Measurements from ENCODE around the gene TPPP3.

TPPP3 gene

GRCh38 chr16:67406111-67406971, 13.0 kb upstream of the TPPP3 start:
- TF ChIP-seq CREB1 (IDR thresholded peaks at IDR 0.05; ENCODE audit: low read depth) (no peak), TAF1 (IDR thresholded peaks at IDR 0.05; ENCODE audit: low read depth) (no peak), EGR1 (IDR thresholded peaks at IDR 0.05) (no peak)

- TF ChIP-seq TAF1 (IDR thresholded peaks at IDR 0.05; ENCODE audit: low read depth) (no peak), MAX (IDR thresholded peaks at IDR 0.05) (no peak), CREB1 (IDR thresholded peaks at IDR 0.05; ENCODE audit: low read depth) (no peak), NFIC (IDR thresholded peaks at IDR 0.05) (no peak), EGR1 (IDR thresholded peaks at IDR 0.05) (no peak)
Observed at GRCh38 chr16:67405336-67405735, 12.0 kb upstream of the TPPP3 start.

- peak; percentile 90 for TF ChIP-seq TEAD4 (IDR thresholded peaks at IDR 0.05)
- no peak for TF ChIP-seq FOXM1 (IDR thresholded peaks at IDR 0.05; ENCODE audit: borderline replicate concordance, low read depth)
- TF ChIP-seq NFIC (IDR thresholded peaks at IDR 0.05) = peak; percentile 58; the same call in 1 of the 2 replicates
- TF ChIP-seq USF1 (IDR thresholded peaks at IDR 0.05) = peak; percentile 69
- peak; percentile 84 for TF ChIP-seq MAX (IDR thresholded peaks at IDR 0.05)
- peak; percentile 87 for TF ChIP-seq TCF12 (IDR thresholded peaks at IDR 0.05; ENCODE audit: low read depth)
- peak; percentile 65 for TF ChIP-seq CREB1 (IDR thresholded peaks at IDR 0.05; ENCODE audit: low read depth)
- TF ChIP-seq EP300 (IDR thresholded peaks at IDR 0.05; ENCODE audit: borderline replicate concordance) = peak; percentile 73; the same call in 1 of the 2 replicates
- no peak for TF ChIP-seq EGR1 (IDR thresholded peaks at IDR 0.05)
- peak; percentile 22; the same call in 1 of the 2 replicates for TF ChIP-seq YY1 (IDR thresholded peaks at IDR 0.05; ENCODE audit: low read depth)
Observed at GRCh38 chr16:67404740-67405226, 11.5 kb upstream of the TPPP3 start.

- TF ChIP-seq MAX (IDR thresholded peaks at IDR 0.05) (peak; percentile 35; the same call in 1 of the 2 replicates), REST (IDR thresholded peaks at IDR 0.05; ENCODE audit: low read depth) (no peak)
Observed at GRCh38 chr16:67403976-67404555, 10.8 kb upstream of the TPPP3 start.

- no peak for TF ChIP-seq USF1 (IDR thresholded peaks at IDR 0.05)
- TF ChIP-seq REST (IDR thresholded peaks at IDR 0.05; ENCODE audit: low read depth) = no peak
- no peak for TF ChIP-seq EP300 (IDR thresholded peaks at IDR 0.05; ENCODE audit: borderline replicate concordance)
- no peak for TF ChIP-seq TAF1 (IDR thresholded peaks at IDR 0.05; ENCODE audit: low read depth)
Observed at GRCh38 chr16:67400901-67401300, 7.6 kb upstream of the TPPP3 start.

GRCh38 chr16:67399749-67400704, 6.7 kb upstream of the TPPP3 start:
- TF ChIP-seq CEBPB (IDR thresholded peaks at IDR 0.05) (no peak), TAF1 (IDR thresholded peaks at IDR 0.05; ENCODE audit: low read depth) (no peak), TCF12 (IDR thresholded peaks at IDR 0.05; ENCODE audit: low read depth) (no peak), TEAD4 (IDR thresholded peaks at IDR 0.05) (no peak), YY1 (IDR thresholded peaks at IDR 0.05; ENCODE audit: low read depth) (no peak), CREB1 (IDR thresholded peaks at IDR 0.05; ENCODE audit: low read depth) (no peak), FOXM1 (IDR thresholded peaks at IDR 0.05; ENCODE audit: borderline replicate concordance, low read depth) (no peak), USF1 (IDR thresholded peaks at IDR 0.05) (no peak), RAD21 (IDR thresholded peaks at IDR 0.05; ENCODE audit: low read depth) (no peak), MAX (IDR thresholded peaks at IDR 0.05) (no peak), REST (IDR thresholded peaks at IDR 0.05; ENCODE audit: low read depth) (no peak), EGR1 (IDR thresholded peaks at IDR 0.05) (no peak), ZBTB7A (IDR thresholded peaks at IDR 0.05; ENCODE audit: low read depth) (no peak)

All from Ishikawa (cell line).